ENCODE data around the gene FRMD8. TPM values are rescaled to one million over a fixed set of nuclear protein-coding genes. Genes with fewer than 3 reads are reported as not detected.

The FRMD8 gene
- total RNA-seq, 1 experiment from 2014 or later = 22.7 TPM

- Histone ChIP-seq H3K27ac (ENCODE audit: insufficient read length, low read depth, low read length) (no peak overlapping the region), H4K91ac (ENCODE audit: insufficient read length, low read depth, low read length) (no peak overlapping the region), H4K5ac (ENCODE audit: insufficient read length, low read depth, low read length) (no peak overlapping the region), H3K9me3 (ENCODE audit: control insufficient read depth, low read depth, low read length) (no peaks in the 10 kb centered on the region), H3K23me2 (ENCODE audit: insufficient read length, low read depth, low read length, poor library complexity, severe bottlenecking) (peaks cover 4% of the 10 kb centered on the region), H2BK5ac (ENCODE audit: insufficient read length, low read length) (no peak overlapping the region), H3K79me2 (ENCODE audit: insufficient read depth, low read length) (no peaks in the 10 kb centered on the region), H2AK5ac (ENCODE audit: insufficient read length, low read length) (no peak overlapping the region), H3K27me3 (ENCODE audit: insufficient read depth, low read length) (peaks cover 41% of the 10 kb centered on the region), H3K4ac (ENCODE audit: low read depth, low read length) (no peak overlapping the region), H3T11ph (ENCODE audit: low read length) (no peak overlapping the region), H2BK12ac (ENCODE audit: insufficient read length, low read depth, low read length) (no peak overlapping the region), H2BK120ac (ENCODE audit: low read depth, low read length, poor library complexity, severe bottlenecking) (no peak overlapping the region), H3K4me2 (ENCODE audit: insufficient read depth, insufficient read length, low read length) (no peak overlapping the region), H3K79me1 (ENCODE audit: insufficient read depth, low read depth, low read length, poor library complexity, severe bottlenecking) (no peaks in the 10 kb centered on the region), H3K56ac (ENCODE audit: insufficient read length, low read depth, low read length) (no peak overlapping the region), H2BK15ac (ENCODE audit: low read depth, low read length) (no peak overlapping the region), H2AFZ (ENCODE audit: low read length) (no peak overlapping the region), H3K9ac (ENCODE audit: extremely low read depth, insufficient read length, low read length) (no peak overlapping the region), H4K20me1 (ENCODE audit: control insufficient read depth, insufficient read depth, insufficient read length) (no peaks in the 10 kb centered on the region), H3K4me1 (ENCODE audit: insufficient read depth, low read length) (no peaks in the 10 kb centered on the region), H3K23ac (ENCODE audit: insufficient read length, low read depth, low read length) (no peak overlapping the region), H4K8ac (replicated peaks; ENCODE audit: insufficient read length, low read depth, low read length) (no peak overlapping the region), H2BK20ac (ENCODE audit: low read depth, low read length, poor library complexity, severe bottlenecking) (no peak overlapping the region), H3K14ac (ENCODE audit: insufficient read depth, low read length) (no peak overlapping the region), H3K18ac (ENCODE audit: insufficient read length, low read depth, low read length) (no peak overlapping the region)
- peak overlapping the region in 1 of 2 experiments; percentile 46; a peak in 2 of 5 replicates for H3K4me3 Mint-ChIP-seq
- DNase-seq = peak; percentile 86
- peaks cover 2 to 24% of the 10 kb centered on the region in 2 experiments for H3K9me3 Mint-ChIP-seq
- H3K36me3 Mint-ChIP-seq (ENCODE audit: insufficient read depth in 1 of 3, low read depth in 3 of 3) = no peaks in the 10 kb centered on the region; a peak in 1 of 7 replicates
- peaks cover 100% of the 10 kb centered on the region for H3K27me3 Mint-ChIP-seq (ENCODE audit: low read depth)
- no CpG with 5 or more reads among the region's 7 CpGs for WGBS (ENCODE audit: extremely low coverage, insufficient read length, low lambda C conversion rate)
- TF ChIP-seq, protein P1, sequence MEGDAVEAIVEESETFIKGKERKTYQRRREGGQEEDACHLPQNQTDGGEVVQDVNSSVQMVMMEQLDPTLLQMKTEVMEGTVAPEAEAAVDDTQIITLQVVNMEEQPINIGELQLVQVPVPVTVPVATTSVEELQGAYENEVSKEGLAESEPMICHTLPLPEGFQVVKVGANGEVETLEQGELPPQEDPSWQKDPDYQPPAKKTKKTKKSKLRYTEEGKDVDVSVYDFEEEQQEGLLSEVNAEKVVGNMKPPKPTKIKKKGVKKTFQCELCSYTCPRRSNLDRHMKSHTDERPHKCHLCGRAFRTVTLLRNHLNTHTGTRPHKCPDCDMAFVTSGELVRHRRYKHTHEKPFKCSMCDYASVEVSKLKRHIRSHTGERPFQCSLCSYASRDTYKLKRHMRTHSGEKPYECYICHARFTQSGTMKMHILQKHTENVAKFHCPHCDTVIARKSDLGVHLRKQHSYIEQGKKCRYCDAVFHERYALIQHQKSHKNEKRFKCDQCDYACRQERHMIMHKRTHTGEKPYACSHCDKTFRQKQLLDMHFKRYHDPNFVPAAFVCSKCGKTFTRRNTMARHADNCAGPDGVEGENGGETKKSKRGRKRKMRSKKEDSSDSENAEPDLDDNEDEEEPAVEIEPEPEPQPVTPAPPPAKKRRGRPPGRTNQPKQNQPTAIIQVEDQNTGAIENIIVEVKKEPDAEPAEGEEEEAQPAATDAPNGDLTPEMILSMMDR (conservative IDR thresholded peaks at IDR 0.05) = no peak
- no peak overlapping the region for H3K27ac Mint-ChIP-seq
- peaks cover 16 to 24% of the 10 kb centered on the region in 2 experiments for H3K4me1 Mint-ChIP-seq
These were observed 73.1 kb downstream of the FRMD8 start for GRCh38 chr11:65459552-65459951.

Other genes starting within 250 kb of the FRMD8 start
- 0.44 and 0.61 TPM in 2 replicates for gene SPDYC, start 216.4 kb upstream of the FRMD8 start, total RNA-seq (2021)
- 175 and 178 TPM in 2 replicates for gene CAPN1, start 204.7 kb upstream of the FRMD8 start, total RNA-seq (2021)
- 37.7 and 41.5 TPM in 2 replicates for gene POLA2, start 124.7 kb upstream of the FRMD8 start, total RNA-seq (2021)
- 10.9 and 11.9 TPM in 2 replicates for gene CDC42EP2, start 71.8 kb upstream of the FRMD8 start, total RNA-seq (2021)
- 75.3 and 81.4 TPM in 2 replicates for gene DPF2, start 52.8 kb upstream of the FRMD8 start, total RNA-seq (2021)
- gene TIGD3, start 31.9 kb upstream of the FRMD8 start, total RNA-seq (2021) = 0.66 and 1.2 TPM in 2 replicates
- gene SLC25A45, start 4.0 kb upstream of the FRMD8 start, total RNA-seq (2021) = 1.1 and 1.6 TPM in 2 replicates
- gene NEAT1, start 36.2 kb downstream of the FRMD8 start, total RNA-seq (2021) = 11.1 and 12.7 TPM in 2 replicates
- 1,700 and 1,934 TPM in 2 replicates for gene MALAT1, start 112.4 kb downstream of the FRMD8 start, total RNA-seq (2021)
- 54.7 and 56.0 TPM in 2 replicates for gene SCYL1, start 138.4 kb downstream of the FRMD8 start, total RNA-seq (2021)
- gene LTBP3, start 171.7 kb downstream of the FRMD8 start, total RNA-seq (2021) = 10.6 and 12.1 TPM in 2 replicates
- 43.7 and 45.8 TPM in 2 replicates for gene ZNRD2, start 183.8 kb downstream of the FRMD8 start, total RNA-seq (2021)
- 20.0 and 21.7 TPM in 2 replicates for gene FAM89B, start 185.9 kb downstream of the FRMD8 start, total RNA-seq (2021)
- 13.8 and 14.5 TPM in 2 replicates for gene EHBP1L1, start 189.4 kb downstream of the FRMD8 start, total RNA-seq (2021)
- gene KCNK7, start 209.2 kb downstream of the FRMD8 start, total RNA-seq (2021) = 1.8 and 2.8 TPM in 2 replicates
- gene MAP3K11, start 227.6 kb downstream of the FRMD8 start, total RNA-seq (2021) = 57.9 and 61.1 TPM in 2 replicates
- gene PCNX3, start 229.1 kb downstream of the FRMD8 start, total RNA-seq (2021) = 48.3 and 50.5 TPM in 2 replicates

Data from H9 (cell line).